Suprapubic skin (tissue), 4 donors: ENCODE measurements around the gene KIAA0408. TPM values are rescaled to one million over a fixed set of nuclear protein-coding genes. Genes with fewer than 3 reads are reported as not detected.
A peak's percentile ranks its signal among the peaks of the same experiment; 100 is the strongest.

Experiments
- DNase-seq, 2 donors: peaks; one replicate each; pipeline ENCODE4 v3.0.0-alpha.2; 2019; ENCODE audit warnings: low spot score in 2 of 2
- H3K27ac ChIP-seq: fragments of 200-600 bp; sonication (generic); one replicate; pipeline ENCODE4 v1.5.1; 2019
- H3K27me3 ChIP-seq: fragments of 200-600 bp; sonication (generic); one replicate; pipeline ENCODE4 v1.5.1; 2019
- H3K36me3 ChIP-seq: fragments of 200-600 bp; sonication (generic); one replicate; pipeline ENCODE4 v1.5.1; 2019
- H3K4me1 ChIP-seq: fragments of 200-600 bp; sonication (generic); one replicate; pipeline ENCODE4 v1.5.1; 2019
- H3K4me3 ChIP-seq: fragments of 200-600 bp; sonication (generic); one replicate; pipeline ENCODE4 v1.5.1; 2019; ENCODE audit warnings: mild to moderate bottlenecking
- H3K9me3 ChIP-seq: fragments of 200-600 bp; sonication (generic); one replicate; pipeline ENCODE4 v1.5.1; 2019
- CTCF ChIP-seq, 2 donors: fragments of 200-600 bp in 1 of 2; fragments of 450-650 bp in 1 of 2; sonication (generic) in 1 of 2; IDR thresholded peaks; one replicate each; pipeline ENCODE4 v1.5.1; 2016 to 2019; ENCODE audit warnings: antibody characterized with exemption in 2 of 2, mild to moderate bottlenecking in 1 of 2, moderate library complexity in 1 of 2
- EP300 ChIP-seq: sonication (generic); formaldehyde crosslinking; IDR thresholded peaks from one replicate; pipeline ENCODE4 v1.6.1; 2017; ENCODE audit warnings: antibody characterized with exemption
- POLR2A ChIP-seq, 2 donors: fragments of 450-650 bp; IDR thresholded peaks; one replicate each; pipeline ENCODE4 v1.6.1; 2017; ENCODE audit warnings: antibody characterized with exemption in 2 of 2, mild to moderate bottlenecking in 2 of 2, moderate library complexity in 2 of 2
- POLR2AphosphoS5 ChIP-seq, 3 donors: sonication (generic); formaldehyde crosslinking; IDR thresholded peaks; one replicate each; pipeline ENCODE4 v1.6.1; 2017; ENCODE audit warnings: antibody characterized with exemption in 3 of 3
- WGBS: methylation state at CpG from one replicate; pipeline ENCODE4 v1.1.5; 2018; 5-methylcytosine and 5-hydroxymethylcytosine counted together
- total RNA-seq, 4 donors: library from RNA; depleted of rRNA; stranded (reverse); fragments of >200 nt; gene quantifications; one replicate each; pipeline ENCODE4 v1.1.0, GENCODE V29; 2016

KIAA0408 gene
- total RNA-seq, result 1 to 10 TPM in 3 of 4 donors, not detected in 1; 1.4 to 2.7 (median 1.7) TPM

- H3K9me3 ChIP-seq, result no peaks in the 10 kb centered on the region
- 39% methylated on average over 4 of the region's 4 CpGs for WGBS
- no peaks in the 10 kb centered on the region for H3K27me3 ChIP-seq
- peak in 1 of 2 donors; percentile 63 for DNase-seq
- H3K27ac ChIP-seq, result peak within 1 kb of the TSS; percentile 84
- TF ChIP-seq CTCF (IDR thresholded peaks at IDR 0.05), result no peak
- TF ChIP-seq POLR2AphosphoS5 (IDR thresholded peaks at IDR 0.05), result no peak
- no peak for TF ChIP-seq EP300
- TF ChIP-seq POLR2A (IDR thresholded peaks at IDR 0.05), result no peak
- H3K4me3 ChIP-seq, result peak within 1 kb of the TSS; percentile 26
- H3K4me1 ChIP-seq, result peaks cover 29% of the 10 kb centered on the region
- H3K36me3 ChIP-seq, result no peaks in the 10 kb centered on the region
Observed at GRCh38 chr6:127459231-127459641, at the start of gene KIAA0408. Gene KIAA0408, minus strand, starts transcription at chr6:127459389. Its CDS starts 5,408 bp downstream, at chr6:127453981.

GRCh38 chr6:127506894-127507293 lies 47.7 kb upstream of the KIAA0408 start:
- no peaks in the 10 kb centered on the region for H3K9me3 ChIP-seq
- no peak for DNase-seq
- H3K36me3 ChIP-seq, result no peaks in the 10 kb centered on the region
- WGBS, result 82% methylated on average over 1 of the region's 1 CpG
- no peak overlapping the region for H3K4me3 ChIP-seq
- H3K27ac ChIP-seq, result no peak overlapping the region
- H3K27me3 ChIP-seq, result no peaks in the 10 kb centered on the region
- TF ChIP-seq EP300 (no peak), CTCF (IDR thresholded peaks at IDR 0.05) (no peak), POLR2AphosphoS5 (IDR thresholded peaks at IDR 0.05) (no peak), POLR2A (IDR thresholded peaks at IDR 0.05) (no peak)
- H3K4me1 ChIP-seq, result no peaks in the 10 kb centered on the region

- Histone ChIP-seq H3K27me3 (no peaks in the 10 kb centered on the region), H3K27ac (no peak overlapping the region), H3K4me3 (no peak overlapping the region), H3K9me3 (no peaks in the 10 kb centered on the region), H3K4me1 (no peaks in the 10 kb centered on the region), H3K36me3 (no peaks in the 10 kb centered on the region)
- WGBS, result 79% methylated on average over 3 of the region's 3 CpGs
- TF ChIP-seq EP300 (no peak), POLR2A (IDR thresholded peaks at IDR 0.05) (no peak), POLR2AphosphoS5 (IDR thresholded peaks at IDR 0.05) (no peak), CTCF (IDR thresholded peaks at IDR 0.05) (no peak)
- no peak for DNase-seq
Observed at GRCh38 chr6:127503022-127503421, 43.8 kb upstream of the KIAA0408 start.

- Histone ChIP-seq H3K9me3 (no peaks in the 10 kb centered on the region), H3K4me1 (no peaks in the 10 kb centered on the region), H3K27me3 (no peaks in the 10 kb centered on the region), H3K4me3 (no peak overlapping the region), H3K27ac (no peak overlapping the region), H3K36me3 (no peaks in the 10 kb centered on the region)
- 42% methylated on average over 1 of the region's 1 CpG for WGBS
- DNase-seq, result no peak
- no peak for TF ChIP-seq POLR2A (IDR thresholded peaks at IDR 0.05)
- no peak for TF ChIP-seq POLR2AphosphoS5 (IDR thresholded peaks at IDR 0.05)
- TF ChIP-seq EP300, result no peak
- no peak for TF ChIP-seq CTCF (IDR thresholded peaks at IDR 0.05)
Observed at GRCh38 chr6:127497410-127497809, 38.2 kb upstream of the KIAA0408 start.

- Histone ChIP-seq H3K27ac (no peak overlapping the region), H3K9me3 (no peaks in the 10 kb centered on the region), H3K4me3 (no peak overlapping the region), H3K4me1 (no peaks in the 10 kb centered on the region), H3K27me3 (no peaks in the 10 kb centered on the region), H3K36me3 (no peaks in the 10 kb centered on the region)
- no peak for DNase-seq
- WGBS, result 63% methylated on average over 1 of the region's 1 CpG
- TF ChIP-seq POLR2AphosphoS5 (IDR thresholded peaks at IDR 0.05) (no peak), EP300 (no peak), CTCF (IDR thresholded peaks at IDR 0.05) (no peak), POLR2A (IDR thresholded peaks at IDR 0.05) (no peak)
Observed at GRCh38 chr6:127496471-127496870, 37.3 kb upstream of the KIAA0408 start.
